OCI-LY1 (cell line): ENCODE data around the gene FAM32A.

ENCODE experiments used
- H2AFZ ChIP-seq: fragments of 200-600 bp; sonication (generic), shearing (Covaris generic); 2 replicates; pipeline ENCODE4 v1.6.0; 2014; ENCODE audit warnings: antibody characterized with exemption, mild to moderate bottlenecking, low read length
- H3F3A ChIP-seq: fragments of 200-600 bp; sonication (generic), shearing (Covaris generic); 2 replicates; pipeline ENCODE4 v1.6.0; 2014; ENCODE audit warnings: mild to moderate bottlenecking, antibody characterized with exemption, low read length, moderate library complexity; ENCODE audit not compliant: insufficient read depth
- H3K27ac ChIP-seq: fragments of 200-600 bp; sonication (generic); 2 replicates; pipeline ENCODE4 v1.5.1; 2014; ENCODE audit warnings: low read length, mixed run types, mild to moderate bottlenecking, low read depth; ENCODE audit not compliant: poor library complexity, severe bottlenecking
- H3K27me3 ChIP-seq: fragments of 200-600 bp; sonication (generic); 2 replicates; pipeline ENCODE4 v1.6.0; 2014; ENCODE audit warnings: antibody characterized with exemption, mild to moderate bottlenecking, low read length, moderate library complexity; ENCODE audit not compliant: insufficient read depth
- H3K36me3 ChIP-seq: fragments of 200-600 bp; sonication (generic); 2 replicates; pipeline ENCODE4 v1.6.1; 2014; ENCODE audit warnings: mild to moderate bottlenecking, antibody characterized with exemption, low read length, moderate library complexity, mixed read lengths; ENCODE audit not compliant: insufficient read depth
- H3K4me1 ChIP-seq: fragments of 200-600 bp; sonication (generic); 2 replicates; pipeline ENCODE4 v1.5.1; 2014; ENCODE audit warnings: mild to moderate bottlenecking, low read length, moderate library complexity; ENCODE audit not compliant: insufficient read depth, severe bottlenecking
- H3K4me2 ChIP-seq: fragments of 200-600 bp; sonication (generic), shearing (Covaris generic); 2 replicates; pipeline ENCODE4 v1.6.1; 2014; ENCODE audit warnings: low read length
- H3K4me3 ChIP-seq: fragments of 200-600 bp; sonication (generic); 2 replicates; pipeline ENCODE4 v1.5.1; 2014; ENCODE audit warnings: low read length, low read depth, mild to moderate bottlenecking, mixed read lengths; ENCODE audit not compliant: poor library complexity, severe bottlenecking
- H3K79me2 ChIP-seq: fragments of 200-600 bp; shearing (Covaris generic); 2 replicates; pipeline ENCODE4 v1.6.1; 2016; ENCODE audit warnings: mixed run types, low read length, mixed read lengths; ENCODE audit not compliant: insufficient read depth
- H3K9ac ChIP-seq: fragments of 200-600 bp; sonication (generic), shearing (Covaris generic); 2 replicates; pipeline ENCODE4 v1.6.1; 2014; ENCODE audit warnings: mild to moderate bottlenecking, low read length, mixed read lengths
- H3K9me2 ChIP-seq: fragments of 200-600 bp; sonication (generic), shearing (Covaris generic); 2 replicates; pipeline ENCODE4 v1.6.1; 2014; ENCODE audit warnings: low read depth, mild to moderate bottlenecking, low read length, mixed read lengths
- H3K9me3 ChIP-seq: fragments of 200-600 bp; shearing (Covaris generic); 2 replicates; pipeline ENCODE4 v1.6.1; 2014; ENCODE audit warnings: low read length, mixed read lengths
- H4K20me1 ChIP-seq: fragments of 200-600 bp; sonication (generic), shearing (Covaris generic); 2 replicates; pipeline ENCODE4 v1.6.0; 2016; ENCODE audit warnings: mild to moderate bottlenecking, low read length; ENCODE audit not compliant: insufficient read depth
- CTCF ChIP-seq: fragments of 200-600 bp; sonication (generic), shearing (Covaris generic); IDR thresholded peaks from 2 replicates; pipeline ENCODE4 v1.5.1; 2017; ENCODE audit warnings: mild to moderate bottlenecking, antibody characterized with exemption, low read length, moderate library complexity, mixed read lengths
- EZH2 ChIP-seq: fragments of 200-600 bp; sonication (generic), shearing (Covaris generic); IDR thresholded peaks from 2 replicates; pipeline ENCODE4 v1.8.0; 2017; ENCODE audit warnings: borderline replicate concordance, mixed run types, mild to moderate bottlenecking, antibody characterized with exemption, low read length, moderate library complexity, mixed read lengths

FAM32A gene

GRCh38 chr19:16197622-16198369 lies 12.6 kb downstream of the FAM32A start, which contains the start of gene AP1M1:
AP1M1 (plus strand) TSS chr19:16197911; CDS start chr19:16198027, 116 bp downstream.
- Histone ChIP-seq H3K4me3 (peak within 1 kb of the TSS; percentile 89), H3K9me3 (no peaks in the 10 kb centered on the region), H3K9ac (peak within 1 kb of the TSS; percentile 70), H3K4me1 (peaks cover 32% of the 10 kb centered on the region), H2AFZ (no peak within 1 kb of the TSS), H3K4me2 (peak within 1 kb of the TSS; percentile 75), H3K9me2 (no peaks in the 10 kb centered on the region), H3K79me2 (peaks cover 10% of the 10 kb centered on the region), H4K20me1 (no peaks in the 10 kb centered on the region), H3F3A (no peaks in the 10 kb centered on the region), H3K27me3 (no peaks in the 10 kb centered on the region), H3K27ac (peak within 1 kb of the TSS; percentile 53), H3K36me3 (peaks cover 7% of the 10 kb centered on the region; the same call in 1 of the 2 replicates)
- TF ChIP-seq CTCF (no peak; the same call in 1 of the 2 replicates), EZH2 (no peak)

- Histone ChIP-seq H3K4me2 (peak overlapping the region; percentile 75), H3K27ac (no peak overlapping the region), H3K9ac (peak overlapping the region; percentile 70), H2AFZ (no peak overlapping the region), H3K27me3 (no peaks in the 10 kb centered on the region), H3K9me2 (no peaks in the 10 kb centered on the region), H3K9me3 (no peaks in the 10 kb centered on the region), H3K4me1 (peaks cover 32% of the 10 kb centered on the region), H3F3A (no peaks in the 10 kb centered on the region), H3K36me3 (peaks cover 12% of the 10 kb centered on the region; the same call in 1 of the 2 replicates), H4K20me1 (no peaks in the 10 kb centered on the region), H3K79me2 (peaks cover 10% of the 10 kb centered on the region), H3K4me3 (peak overlapping the region; percentile 89)
- TF ChIP-seq CTCF: no peak
- no peak for TF ChIP-seq EZH2
These were observed 13.1 kb downstream of the FAM32A start for GRCh38 chr19:16198370-16198651.

GRCh38 chr19:16199275-16199932 lies 14.2 kb downstream of the FAM32A start:
- Histone ChIP-seq H3K27ac (no peak overlapping the region), H3K9me2 (no peaks in the 10 kb centered on the region), H3K4me2 (peak overlapping the region; percentile 75), H4K20me1 (no peaks in the 10 kb centered on the region), H3K27me3 (no peaks in the 10 kb centered on the region), H3K4me1 (peaks cover 32% of the 10 kb centered on the region), H3F3A (no peaks in the 10 kb centered on the region), H3K4me3 (peak overlapping the region; percentile 89), H3K36me3 (peaks cover 21% of the 10 kb centered on the region; the same call in 1 of the 2 replicates), H3K9me3 (no peaks in the 10 kb centered on the region), H3K9ac (no peak overlapping the region; the same call in 1 of the 2 replicates), H2AFZ (no peak overlapping the region), H3K79me2 (peaks cover 10% of the 10 kb centered on the region)
- TF ChIP-seq CTCF (no peak), EZH2 (no peak)
